HG03060 (cell line): ENCODE data around the gene ERICH6B.

Experiments used
- ATAC-seq: cut with Tn5 transposase; IDR thresholded peaks from one replicate; pipeline ENCODE4 v1.9.1; 2021; ENCODE audit warnings: low read depth, moderate number of reproducible peaks; ENCODE audit not compliant: unreplicated experiment

Gene ERICH6B

GRCh38 chr13:45602183-45603170 lies 13.1 kb downstream of the ERICH6B start:
- ATAC-seq: no peak

- no peak for ATAC-seq
Observed at GRCh38 chr13:45601680-45602079, 13.9 kb downstream of the ERICH6B start.

DNA sequence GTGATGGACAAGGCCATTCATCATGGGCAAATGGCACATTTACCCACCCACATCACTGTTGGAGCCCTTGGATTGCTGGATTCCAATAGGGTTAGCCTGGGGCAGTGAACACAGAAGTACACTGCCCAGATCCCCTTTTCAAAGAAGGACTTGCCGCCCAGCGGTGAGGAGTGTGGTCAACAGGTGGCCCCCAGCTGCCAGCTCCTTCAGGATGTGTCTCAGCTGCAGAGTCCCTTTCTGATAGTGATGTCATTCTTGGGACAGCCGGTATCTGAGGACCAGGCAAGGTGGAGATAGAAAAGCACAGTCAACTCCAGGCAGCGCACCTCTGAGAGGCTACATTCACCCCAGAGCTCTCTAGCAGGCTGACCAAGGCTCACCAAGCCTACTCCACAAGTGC lies 16.9 kb downstream of the ERICH6B start:
- no peak for ATAC-seq

- no peak for ATAC-seq
Observed at GRCh38 chr13:45596800-45597475, 18.6 kb downstream of the ERICH6B start.

DNA sequence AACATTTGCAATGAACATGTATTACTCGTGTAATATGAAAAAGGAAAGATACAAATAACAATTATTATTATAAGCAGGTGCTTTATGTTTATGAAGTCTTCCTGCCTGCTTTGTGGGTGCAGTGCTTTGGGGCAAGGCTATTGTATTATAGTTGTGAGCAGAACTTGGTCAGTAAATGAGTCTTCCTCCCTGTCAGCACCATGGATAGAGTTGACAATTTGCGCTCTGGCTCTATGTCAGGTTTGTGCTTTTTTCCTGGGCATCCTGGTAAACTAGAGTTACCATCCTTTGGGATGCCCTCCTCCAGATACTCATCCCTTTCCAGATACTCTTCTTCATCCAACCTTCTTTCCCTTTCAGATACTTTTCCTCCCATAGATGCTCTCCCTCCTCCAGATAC lies 19.6 kb downstream of the ERICH6B start:
- ATAC-seq: no peak

- no peak for ATAC-seq
Observed at GRCh38 chr13:45594764-45595163, 20.8 kb downstream of the ERICH6B start.

DNA sequence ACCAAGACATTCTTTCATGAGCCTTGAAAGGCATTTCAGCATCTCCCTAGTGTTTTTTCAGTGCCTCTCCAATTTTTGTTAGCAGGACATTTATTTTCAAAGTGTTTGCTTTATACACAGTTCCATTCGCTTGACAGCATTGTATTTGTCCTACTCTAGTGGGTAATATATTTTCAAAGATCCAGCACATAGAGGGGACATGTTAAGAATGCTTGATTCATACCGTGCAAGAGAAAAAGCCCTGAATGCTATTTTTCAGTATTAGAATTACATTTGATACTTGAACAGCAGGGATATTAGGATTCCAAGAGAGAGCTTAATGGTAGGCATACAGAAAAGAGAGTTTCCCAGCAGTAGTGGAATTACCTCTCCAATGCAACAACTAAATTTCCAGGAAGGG lies 21.3 kb downstream of the ERICH6B start:
- no peak for ATAC-seq

- no peak for ATAC-seq
Observed at GRCh38 chr13:45592758-45593157, 22.8 kb downstream of the ERICH6B start.

GRCh38 chr13:45590066-45590465 lies 25.5 kb downstream of the ERICH6B start:
- no peak for ATAC-seq

DNA sequence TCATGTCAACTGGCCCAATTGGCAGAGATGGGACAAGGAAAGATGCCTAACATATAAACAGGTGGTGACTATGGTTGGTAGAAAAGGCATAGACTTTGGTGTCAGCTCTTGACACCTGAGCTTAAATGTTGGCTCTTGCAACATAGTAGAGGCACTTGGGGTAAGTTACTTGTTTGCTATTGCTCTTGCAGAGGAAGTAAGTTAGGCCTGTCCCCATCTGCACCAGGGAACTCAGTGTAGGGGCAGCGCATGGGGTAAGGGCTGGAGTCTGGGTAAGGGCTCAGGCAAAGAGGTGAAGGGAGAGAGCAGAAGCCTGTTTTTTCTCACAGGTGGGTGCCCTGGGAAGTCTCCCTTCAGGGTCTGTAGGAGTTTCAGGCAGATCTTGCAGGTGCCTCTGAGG lies 27.6 kb downstream of the ERICH6B start:
- ATAC-seq: no peak

GRCh38 chr13:45584816-45585215 lies 30.7 kb downstream of the ERICH6B start:
- ATAC-seq: no peak

DNA sequence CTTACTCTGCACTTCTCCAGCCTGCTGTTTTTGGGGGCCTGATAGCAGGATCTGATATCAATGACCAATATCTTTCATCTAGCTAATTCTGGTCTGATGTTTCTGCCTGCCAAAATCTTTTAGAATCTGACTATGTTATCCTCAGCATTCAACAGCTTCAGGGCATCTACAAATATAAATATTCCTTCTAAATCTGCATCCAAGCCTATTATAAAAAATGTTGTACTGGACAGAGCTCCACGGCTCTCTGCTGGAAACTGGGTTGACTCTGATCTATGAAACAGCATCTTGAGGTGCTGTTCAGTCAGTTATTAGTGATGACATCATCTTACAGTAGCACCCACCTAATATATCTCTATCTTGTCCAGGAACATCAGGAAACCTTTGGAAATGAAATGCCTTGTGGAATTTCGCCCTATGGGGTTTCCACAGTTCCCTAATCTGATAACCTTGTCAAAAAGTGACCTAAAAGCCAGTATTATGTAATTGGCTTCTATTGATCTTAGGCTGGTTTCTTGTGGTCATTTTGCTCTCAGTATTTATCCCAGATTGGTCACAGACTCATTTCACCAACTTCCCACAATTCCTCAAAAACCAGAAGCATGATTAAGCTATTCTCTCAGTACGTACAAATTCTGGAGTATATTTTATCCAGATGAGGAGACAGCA lies 33.0 kb downstream of the ERICH6B start:
- ATAC-seq: no peak

GRCh38 chr13:45576466-45576865 lies 39.1 kb downstream of the ERICH6B start:
- no peak for ATAC-seq

DNA sequence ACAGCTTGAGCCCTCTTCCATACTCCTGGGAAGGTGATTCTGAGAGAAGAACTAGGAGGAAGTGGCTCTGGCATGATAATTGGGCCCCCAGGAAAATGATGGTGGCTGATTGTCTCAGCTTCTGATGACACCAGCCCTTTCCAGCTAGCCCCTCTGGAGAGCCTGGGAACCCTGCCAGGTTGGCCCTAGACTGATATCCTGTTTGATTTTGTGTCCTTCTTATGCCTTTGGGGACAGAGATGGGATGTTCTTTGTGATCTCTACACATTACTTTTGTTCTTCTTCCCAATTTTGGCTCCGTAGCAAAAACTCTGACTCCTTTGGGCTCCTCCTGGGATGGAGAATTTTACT lies 39.7 kb downstream of the ERICH6B start:
- no peak for ATAC-seq

- ATAC-seq: no peak
Observed at GRCh38 chr13:45575146-45575829, 40.3 kb downstream of the ERICH6B start.

DNA sequence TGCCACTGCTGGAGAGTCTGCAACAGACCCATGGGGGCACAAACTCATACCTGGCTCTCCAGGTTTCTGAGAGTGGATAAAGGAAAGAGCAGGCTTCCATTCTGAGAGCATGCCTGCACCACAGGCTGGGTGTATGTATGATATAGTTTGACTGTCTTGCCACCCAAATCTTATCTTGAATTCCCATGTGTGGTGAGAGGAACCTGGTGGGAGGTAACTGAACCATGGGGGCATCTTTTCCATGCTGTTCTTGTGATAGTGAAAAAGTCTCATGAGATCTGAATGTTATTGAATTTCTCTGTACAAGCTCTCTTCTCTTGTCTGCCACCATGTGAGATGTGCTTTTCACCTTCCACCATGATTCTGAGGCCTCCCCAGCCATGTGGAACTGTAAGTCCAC lies 50.2 kb downstream of the ERICH6B start:
- no peak for ATAC-seq

DNA sequence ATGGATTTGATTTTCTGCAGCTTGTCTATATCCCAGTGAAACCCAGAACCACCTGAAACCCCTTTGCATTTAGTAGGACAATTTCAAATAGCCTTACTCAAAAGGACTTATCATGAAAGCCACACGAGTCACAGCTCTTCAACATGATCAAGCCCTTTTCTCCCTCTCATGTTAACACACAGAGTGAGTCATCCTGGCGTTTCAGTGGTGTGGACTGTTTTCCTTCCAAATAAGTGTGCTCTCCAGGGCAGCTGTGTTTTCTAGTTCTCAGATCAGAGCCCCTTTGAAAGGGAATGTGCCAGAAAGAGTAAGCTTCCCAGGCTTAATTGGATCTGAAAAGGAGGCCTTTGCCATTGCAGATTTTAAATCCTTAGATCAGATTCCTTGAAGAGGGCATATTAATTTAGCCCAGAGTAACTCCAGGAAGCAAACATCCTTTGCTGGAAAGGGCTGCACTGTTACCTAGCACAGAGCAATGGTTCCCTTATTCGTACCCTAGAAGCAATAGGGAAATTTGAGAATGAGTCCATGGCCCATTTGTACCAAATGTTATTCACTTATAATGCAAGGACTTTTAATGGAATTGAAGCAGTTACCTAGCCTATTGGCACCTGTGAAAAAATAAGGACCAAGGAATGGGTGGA lies 51.3 kb downstream of the ERICH6B start:
- no peak for ATAC-seq

GRCh38 chr13:45554604-45555109 lies 60.9 kb downstream of the ERICH6B start:
- no peak for ATAC-seq

DNA sequence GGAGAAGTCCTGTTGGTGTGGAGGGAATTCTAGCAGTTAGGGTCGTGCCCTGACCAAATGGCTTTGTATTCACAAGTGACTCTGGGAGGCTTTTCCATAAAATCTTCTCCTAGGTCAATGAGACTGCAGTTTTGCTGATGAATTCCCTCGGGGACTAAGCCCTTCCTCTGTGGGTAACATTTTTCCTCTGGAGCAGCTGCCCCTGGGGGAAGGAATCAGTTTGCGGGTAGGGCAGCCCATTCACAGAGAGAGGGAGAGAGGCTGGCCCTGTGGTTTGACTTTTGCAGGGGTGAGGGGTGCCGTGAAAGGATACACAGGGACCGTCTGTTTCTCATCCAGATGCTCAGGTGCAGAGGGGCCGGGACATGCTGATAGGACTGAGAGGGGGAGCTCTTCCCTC lies 67.3 kb downstream of the ERICH6B start:
- ATAC-seq: no peak

GRCh38 chr13:45546410-45546765 lies 69.2 kb downstream of the ERICH6B start:
- ATAC-seq: no peak
